MM.1S (cell line): ENCODE data around the gene RPGR.

ENCODE experiments used
- EZH2phosphoT487 ChIP-seq: fragments of 300-600 bp; sonication (generic); IDR thresholded peaks from 2 replicates; pipeline ENCODE4 v1.6.1; 2018; ENCODE audit warnings: antibody characterized with exemption, low read length
- TF ChIP-seq, protein P1 (sequence below): fragments of 300-600 bp; sonication (generic); IDR thresholded peaks from 2 replicates; pipeline ENCODE4 v1.5.1; 2016; ENCODE audit warnings: antibody characterized with exemption, low read length, mixed read lengths

- no peak for TF ChIP-seq EZH2phosphoT487
- TF ChIP-seq, protein P1, sequence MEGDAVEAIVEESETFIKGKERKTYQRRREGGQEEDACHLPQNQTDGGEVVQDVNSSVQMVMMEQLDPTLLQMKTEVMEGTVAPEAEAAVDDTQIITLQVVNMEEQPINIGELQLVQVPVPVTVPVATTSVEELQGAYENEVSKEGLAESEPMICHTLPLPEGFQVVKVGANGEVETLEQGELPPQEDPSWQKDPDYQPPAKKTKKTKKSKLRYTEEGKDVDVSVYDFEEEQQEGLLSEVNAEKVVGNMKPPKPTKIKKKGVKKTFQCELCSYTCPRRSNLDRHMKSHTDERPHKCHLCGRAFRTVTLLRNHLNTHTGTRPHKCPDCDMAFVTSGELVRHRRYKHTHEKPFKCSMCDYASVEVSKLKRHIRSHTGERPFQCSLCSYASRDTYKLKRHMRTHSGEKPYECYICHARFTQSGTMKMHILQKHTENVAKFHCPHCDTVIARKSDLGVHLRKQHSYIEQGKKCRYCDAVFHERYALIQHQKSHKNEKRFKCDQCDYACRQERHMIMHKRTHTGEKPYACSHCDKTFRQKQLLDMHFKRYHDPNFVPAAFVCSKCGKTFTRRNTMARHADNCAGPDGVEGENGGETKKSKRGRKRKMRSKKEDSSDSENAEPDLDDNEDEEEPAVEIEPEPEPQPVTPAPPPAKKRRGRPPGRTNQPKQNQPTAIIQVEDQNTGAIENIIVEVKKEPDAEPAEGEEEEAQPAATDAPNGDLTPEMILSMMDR, result no peak
Observed at GRCh38 chrX:38313190-38313589, 14.1 kb downstream of the RPGR start.
